OCI-LY1 (cell line): Measurements from ENCODE around the gene C5orf24.

Experiments
- H2AFZ ChIP-seq: fragments of 200-600 bp; sonication (generic), shearing (Covaris generic); 2 replicates; pipeline ENCODE4 v1.6.0; 2014; ENCODE audit warnings: antibody characterized with exemption, mild to moderate bottlenecking, low read length
- H3F3A ChIP-seq: fragments of 200-600 bp; sonication (generic), shearing (Covaris generic); 2 replicates; pipeline ENCODE4 v1.6.0; 2014; ENCODE audit warnings: mild to moderate bottlenecking, antibody characterized with exemption, low read length, moderate library complexity; ENCODE audit not compliant: insufficient read depth
- H3K27ac ChIP-seq: fragments of 200-600 bp; sonication (generic); 2 replicates; pipeline ENCODE4 v1.5.1; 2014; ENCODE audit warnings: low read length, mixed run types, mild to moderate bottlenecking, low read depth; ENCODE audit not compliant: poor library complexity, severe bottlenecking
- H3K27me3 ChIP-seq: fragments of 200-600 bp; sonication (generic); 2 replicates; pipeline ENCODE4 v1.6.0; 2014; ENCODE audit warnings: antibody characterized with exemption, mild to moderate bottlenecking, low read length, moderate library complexity; ENCODE audit not compliant: insufficient read depth
- H3K36me3 ChIP-seq: fragments of 200-600 bp; sonication (generic); 2 replicates; pipeline ENCODE4 v1.6.1; 2014; ENCODE audit warnings: mild to moderate bottlenecking, antibody characterized with exemption, low read length, moderate library complexity, mixed read lengths; ENCODE audit not compliant: insufficient read depth
- H3K4me1 ChIP-seq: fragments of 200-600 bp; sonication (generic); 2 replicates; pipeline ENCODE4 v1.5.1; 2014; ENCODE audit warnings: mild to moderate bottlenecking, low read length, moderate library complexity; ENCODE audit not compliant: insufficient read depth, severe bottlenecking
- H3K4me2 ChIP-seq: fragments of 200-600 bp; sonication (generic), shearing (Covaris generic); 2 replicates; pipeline ENCODE4 v1.6.1; 2014; ENCODE audit warnings: low read length
- H3K4me3 ChIP-seq: fragments of 200-600 bp; sonication (generic); 2 replicates; pipeline ENCODE4 v1.5.1; 2014; ENCODE audit warnings: low read length, low read depth, mild to moderate bottlenecking, mixed read lengths; ENCODE audit not compliant: poor library complexity, severe bottlenecking
- H3K79me2 ChIP-seq: fragments of 200-600 bp; shearing (Covaris generic); 2 replicates; pipeline ENCODE4 v1.6.1; 2016; ENCODE audit warnings: mixed run types, low read length, mixed read lengths; ENCODE audit not compliant: insufficient read depth
- H3K9ac ChIP-seq: fragments of 200-600 bp; sonication (generic), shearing (Covaris generic); 2 replicates; pipeline ENCODE4 v1.6.1; 2014; ENCODE audit warnings: mild to moderate bottlenecking, low read length, mixed read lengths
- H3K9me2 ChIP-seq: fragments of 200-600 bp; sonication (generic), shearing (Covaris generic); 2 replicates; pipeline ENCODE4 v1.6.1; 2014; ENCODE audit warnings: low read depth, mild to moderate bottlenecking, low read length, mixed read lengths
- H3K9me3 ChIP-seq: fragments of 200-600 bp; shearing (Covaris generic); 2 replicates; pipeline ENCODE4 v1.6.1; 2014; ENCODE audit warnings: low read length, mixed read lengths
- H4K20me1 ChIP-seq: fragments of 200-600 bp; sonication (generic), shearing (Covaris generic); 2 replicates; pipeline ENCODE4 v1.6.0; 2016; ENCODE audit warnings: mild to moderate bottlenecking, low read length; ENCODE audit not compliant: insufficient read depth
- EZH2 ChIP-seq: fragments of 200-600 bp; sonication (generic), shearing (Covaris generic); IDR thresholded peaks from 2 replicates; pipeline ENCODE4 v1.8.0; 2017; ENCODE audit warnings: borderline replicate concordance, mixed run types, mild to moderate bottlenecking, antibody characterized with exemption, low read length, moderate library complexity, mixed read lengths
- TF ChIP-seq, protein P1 (sequence below): fragments of 200-600 bp; sonication (generic), shearing (Covaris generic); IDR thresholded peaks from 2 replicates; pipeline ENCODE4 v1.5.1; 2017; ENCODE audit warnings: mild to moderate bottlenecking, antibody characterized with exemption, low read length, moderate library complexity, mixed read lengths

The C5orf24 gene

DNA sequence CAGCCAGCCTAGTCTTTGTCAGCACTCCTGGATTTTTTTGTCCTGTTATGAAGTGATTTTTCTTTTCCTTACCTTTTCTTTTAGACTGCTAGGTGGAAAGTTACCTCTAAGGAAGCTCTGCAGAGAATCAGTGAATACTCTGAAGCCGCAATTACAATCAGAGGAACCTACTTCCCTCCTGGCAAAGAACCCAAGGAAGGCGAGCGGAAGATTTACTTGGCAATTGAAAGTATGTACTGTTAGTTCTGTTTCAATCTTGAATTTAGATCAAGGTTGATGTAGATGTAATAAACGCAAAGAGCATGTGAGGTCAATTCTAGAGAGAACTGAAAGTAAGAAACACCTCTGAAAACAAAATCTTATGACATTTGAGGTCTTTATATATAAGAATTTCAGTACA is 27.0 kb upstream of the C5orf24 start:
- TF ChIP-seq EZH2 = no peak
- TF ChIP-seq, protein P1, sequence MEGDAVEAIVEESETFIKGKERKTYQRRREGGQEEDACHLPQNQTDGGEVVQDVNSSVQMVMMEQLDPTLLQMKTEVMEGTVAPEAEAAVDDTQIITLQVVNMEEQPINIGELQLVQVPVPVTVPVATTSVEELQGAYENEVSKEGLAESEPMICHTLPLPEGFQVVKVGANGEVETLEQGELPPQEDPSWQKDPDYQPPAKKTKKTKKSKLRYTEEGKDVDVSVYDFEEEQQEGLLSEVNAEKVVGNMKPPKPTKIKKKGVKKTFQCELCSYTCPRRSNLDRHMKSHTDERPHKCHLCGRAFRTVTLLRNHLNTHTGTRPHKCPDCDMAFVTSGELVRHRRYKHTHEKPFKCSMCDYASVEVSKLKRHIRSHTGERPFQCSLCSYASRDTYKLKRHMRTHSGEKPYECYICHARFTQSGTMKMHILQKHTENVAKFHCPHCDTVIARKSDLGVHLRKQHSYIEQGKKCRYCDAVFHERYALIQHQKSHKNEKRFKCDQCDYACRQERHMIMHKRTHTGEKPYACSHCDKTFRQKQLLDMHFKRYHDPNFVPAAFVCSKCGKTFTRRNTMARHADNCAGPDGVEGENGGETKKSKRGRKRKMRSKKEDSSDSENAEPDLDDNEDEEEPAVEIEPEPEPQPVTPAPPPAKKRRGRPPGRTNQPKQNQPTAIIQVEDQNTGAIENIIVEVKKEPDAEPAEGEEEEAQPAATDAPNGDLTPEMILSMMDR = no peak

DNA sequence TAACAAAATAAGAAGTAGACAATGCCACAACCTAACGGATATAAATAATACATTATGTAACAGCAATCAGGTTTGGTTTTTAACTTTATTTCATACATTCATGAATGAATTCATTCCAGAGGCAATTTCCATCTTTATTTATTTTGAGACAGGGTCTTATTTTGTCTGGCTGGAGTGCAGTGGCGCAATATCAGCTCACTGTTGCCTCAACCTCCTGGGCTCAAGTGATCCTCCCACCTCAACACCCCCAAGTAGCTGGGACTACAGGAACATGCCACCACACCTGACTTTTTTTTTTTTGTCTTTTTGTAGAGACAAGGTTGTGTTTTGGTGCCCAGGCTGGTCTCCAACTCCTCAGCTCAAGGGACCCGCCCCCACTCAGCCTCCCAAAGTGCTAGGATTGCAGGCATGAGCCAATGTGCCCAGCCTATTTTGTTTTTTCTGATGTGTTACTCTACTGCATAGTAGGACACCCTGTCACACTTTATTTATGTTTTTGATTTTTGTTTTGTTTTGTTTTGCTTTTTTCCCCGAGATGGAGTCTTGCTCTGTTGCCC is 26.3 kb upstream of the C5orf24 start:
- H3K9ac ChIP-seq = no peak overlapping the region
- no peaks in the 10 kb centered on the region for H3K79me2 ChIP-seq
- no peaks in the 10 kb centered on the region for H3K9me2 ChIP-seq
- peaks cover 84% of the 10 kb centered on the region for H3K36me3 ChIP-seq
- H3K27me3 ChIP-seq = no peaks in the 10 kb centered on the region
- TF ChIP-seq, protein P1 = no peak
- no peak for TF ChIP-seq EZH2
- peaks cover 2% of the 10 kb centered on the region for H3K4me1 ChIP-seq
- H4K20me1 ChIP-seq = no peaks in the 10 kb centered on the region
- H2AFZ ChIP-seq = no peak overlapping the region
- H3K4me3 ChIP-seq = no peak overlapping the region
- no peaks in the 10 kb centered on the region for H3F3A ChIP-seq
- H3K4me2 ChIP-seq = no peak overlapping the region
- no peak overlapping the region for H3K27ac ChIP-seq
- H3K9me3 ChIP-seq = no peaks in the 10 kb centered on the region

More for the DNA sequence above, 27.0 kb upstream of the C5orf24 start:
- no peaks in the 10 kb centered on the region for H3K9me2 ChIP-seq
- H3F3A ChIP-seq = no peaks in the 10 kb centered on the region
- no peaks in the 10 kb centered on the region for H3K79me2 ChIP-seq
- no peak overlapping the region for H3K4me2 ChIP-seq
- no peak overlapping the region for H2AFZ ChIP-seq
- H4K20me1 ChIP-seq = no peaks in the 10 kb centered on the region
- no peak overlapping the region for H3K9ac ChIP-seq
- H3K4me1 ChIP-seq = peaks cover 10% of the 10 kb centered on the region
- no peak overlapping the region for H3K27ac ChIP-seq
- no peaks in the 10 kb centered on the region for H3K27me3 ChIP-seq
- no peak overlapping the region for H3K4me3 ChIP-seq
- H3K36me3 ChIP-seq = peaks cover 84% of the 10 kb centered on the region
- H3K9me3 ChIP-seq = no peaks in the 10 kb centered on the region

DNA sequence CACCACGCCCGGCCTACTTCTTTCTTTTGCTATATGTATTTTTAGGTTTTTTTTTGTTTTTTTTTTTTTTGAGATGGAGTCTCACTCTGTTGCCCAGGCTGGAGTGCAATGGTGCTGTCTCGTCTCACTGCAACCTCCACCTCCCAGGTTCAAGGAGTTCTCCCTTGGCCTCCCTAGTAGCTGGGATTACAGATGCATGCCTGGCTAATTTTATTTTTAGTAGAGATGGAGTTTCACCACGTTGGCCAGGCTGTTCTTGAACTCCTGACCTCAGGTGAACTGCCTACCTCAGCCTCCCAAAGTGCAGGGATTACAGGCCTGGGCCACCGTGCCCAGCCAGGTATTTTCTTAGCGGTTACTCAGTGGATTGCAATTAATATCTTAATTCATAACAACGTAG is 23.9 kb upstream of the C5orf24 start:
- H2AFZ ChIP-seq = no peak overlapping the region
- H4K20me1 ChIP-seq = no peaks in the 10 kb centered on the region
- TF ChIP-seq, protein P1 = no peak
- no peak for TF ChIP-seq EZH2
- H3K9me3 ChIP-seq = no peaks in the 10 kb centered on the region
- no peaks in the 10 kb centered on the region for H3K79me2 ChIP-seq
- H3K27ac ChIP-seq = no peak overlapping the region
- no peak overlapping the region for H3K4me3 ChIP-seq
- no peak overlapping the region for H3K4me2 ChIP-seq
- H3K4me1 ChIP-seq = no peaks in the 10 kb centered on the region
- no peak overlapping the region for H3K9ac ChIP-seq
- H3F3A ChIP-seq = no peaks in the 10 kb centered on the region
- H3K9me2 ChIP-seq = no peaks in the 10 kb centered on the region
- H3K27me3 ChIP-seq = no peaks in the 10 kb centered on the region
- peaks cover 85% of the 10 kb centered on the region for H3K36me3 ChIP-seq
